GM21447 (cell line): Measurements from ENCODE around the gene TENM3.
"Not testable (repeated sequence)": the region's sequence is repeated elsewhere in the genome, so short reads cannot be mapped to it uniquely, and the experiment has no call there.

Source experiments
- ATAC-seq: cut with Tn5 transposase; IDR thresholded peaks from one replicate; pipeline ENCODE4 v1.9.1; 2021; ENCODE audit not compliant: unreplicated experiment

TENM3 gene

DNA sequence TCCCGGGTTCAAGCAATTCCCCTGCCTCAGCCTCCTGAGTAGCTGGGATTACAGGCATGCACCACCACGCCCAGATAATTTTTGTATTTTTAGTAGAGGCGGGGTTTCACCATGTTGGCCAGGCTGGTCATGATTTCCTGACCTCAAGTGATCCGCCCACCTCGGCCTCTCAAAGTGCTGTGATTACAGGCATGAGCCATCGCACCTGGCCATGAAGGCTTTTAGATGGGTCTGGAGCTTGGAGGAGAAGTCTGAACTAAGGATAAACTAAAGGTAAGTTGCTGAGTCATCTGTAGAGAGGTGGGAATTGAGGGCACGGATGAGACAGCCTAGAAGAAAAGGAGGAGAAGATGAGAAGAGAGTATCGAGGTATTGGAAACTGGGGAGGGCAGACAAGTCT is at the start of gene TENM3:
TENM3 (plus strand) TSS at position 199 of the 400 bp plus-strand sequence. CDS start 80,619 bp downstream, outside the sequence.
- not testable (repeated sequence) for ATAC-seq

GRCh38 chr4:182194091-182194824 is 48.9 kb upstream of the TENM3 start:
- ATAC-seq, result no peak

DNA sequence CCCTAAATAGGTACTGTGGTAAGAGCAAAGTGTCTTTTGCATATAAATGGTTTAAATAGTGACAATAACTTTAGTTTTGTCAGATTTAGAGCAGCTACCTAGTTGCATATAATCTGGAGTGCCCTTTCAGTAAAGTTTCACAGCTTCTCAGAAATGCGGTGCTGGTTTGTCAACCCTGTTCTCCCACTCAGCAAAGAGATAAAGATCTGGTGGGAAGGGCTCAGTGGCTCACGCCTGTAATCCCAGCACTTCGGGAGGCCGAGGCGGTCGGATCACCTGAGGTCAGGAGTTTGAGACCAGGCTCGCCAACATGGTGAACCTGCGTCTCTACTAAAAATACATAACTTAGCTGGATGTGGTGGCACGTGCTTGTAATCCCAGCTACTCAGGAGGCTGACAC is 45.6 kb upstream of the TENM3 start:
- no peak for ATAC-seq

DNA sequence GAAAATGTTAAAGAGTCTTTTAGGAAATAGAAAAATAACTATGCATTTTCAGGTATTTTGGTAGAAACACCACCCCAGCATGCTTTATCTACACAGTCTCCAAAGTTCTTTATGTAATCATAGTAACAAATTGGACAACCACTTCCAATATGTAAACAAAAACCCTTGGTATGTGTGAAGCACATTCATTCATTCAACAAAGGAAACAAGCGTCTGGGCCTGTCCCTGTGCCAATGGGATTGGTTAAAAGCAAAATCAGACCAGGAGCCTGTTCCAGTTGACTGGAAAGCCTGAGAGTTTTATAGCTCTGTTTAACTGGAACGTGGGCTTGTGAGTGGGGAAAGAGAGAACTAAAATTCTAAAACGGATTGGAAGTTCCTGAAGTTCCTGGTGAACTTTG is 41.3 kb upstream of the TENM3 start:
- ATAC-seq, result no peak

- no peak for ATAC-seq
Observed at GRCh38 chr4:182202650-182203049, 40.6 kb upstream of the TENM3 start.

- ATAC-seq, result no peak
Observed at GRCh38 chr4:182203872-182204411, 39.3 kb upstream of the TENM3 start.

DNA sequence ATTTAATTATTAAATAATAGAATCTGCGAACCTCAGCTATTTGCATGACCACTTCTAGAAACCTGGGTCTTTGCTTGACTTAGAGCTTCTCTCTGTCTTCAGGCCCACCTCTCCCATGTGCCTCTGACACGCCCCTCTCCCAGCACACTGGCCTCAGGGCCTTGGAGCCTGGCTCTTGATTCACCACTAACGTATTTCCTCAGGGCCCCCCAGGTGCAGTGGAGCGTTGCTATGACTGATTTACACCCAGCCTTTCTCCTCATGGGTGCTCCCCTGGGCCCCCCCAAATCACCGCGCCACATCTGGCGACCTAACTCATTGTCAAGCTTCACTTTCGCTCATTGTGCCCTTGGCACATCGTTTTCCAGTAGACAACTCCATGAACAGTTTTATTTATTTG is 37.9 kb upstream of the TENM3 start:
- no peak for ATAC-seq

GRCh38 chr4:182206266-182206665 is 36.9 kb upstream of the TENM3 start:
- no peak for ATAC-seq

DNA sequence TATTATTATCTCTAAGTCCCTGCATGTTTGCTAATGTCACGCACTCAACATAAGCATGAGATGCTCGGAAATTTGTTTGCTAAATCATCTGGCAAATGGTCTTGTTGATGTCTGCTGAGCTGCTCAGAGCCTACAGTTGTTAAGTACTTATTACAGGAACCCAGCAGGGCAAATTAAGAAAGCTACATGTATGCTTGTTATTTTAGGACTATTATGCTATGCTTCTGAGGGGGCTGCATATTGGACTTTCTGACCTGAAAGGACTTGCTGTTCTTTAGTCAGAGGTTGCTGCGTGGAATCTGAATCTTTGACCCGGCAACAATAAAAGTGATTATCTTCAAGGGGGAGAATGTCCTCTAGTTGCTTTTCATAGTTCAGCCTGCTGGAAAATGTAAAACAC is 36.3 kb upstream of the TENM3 start:
- no peak for ATAC-seq

DNA sequence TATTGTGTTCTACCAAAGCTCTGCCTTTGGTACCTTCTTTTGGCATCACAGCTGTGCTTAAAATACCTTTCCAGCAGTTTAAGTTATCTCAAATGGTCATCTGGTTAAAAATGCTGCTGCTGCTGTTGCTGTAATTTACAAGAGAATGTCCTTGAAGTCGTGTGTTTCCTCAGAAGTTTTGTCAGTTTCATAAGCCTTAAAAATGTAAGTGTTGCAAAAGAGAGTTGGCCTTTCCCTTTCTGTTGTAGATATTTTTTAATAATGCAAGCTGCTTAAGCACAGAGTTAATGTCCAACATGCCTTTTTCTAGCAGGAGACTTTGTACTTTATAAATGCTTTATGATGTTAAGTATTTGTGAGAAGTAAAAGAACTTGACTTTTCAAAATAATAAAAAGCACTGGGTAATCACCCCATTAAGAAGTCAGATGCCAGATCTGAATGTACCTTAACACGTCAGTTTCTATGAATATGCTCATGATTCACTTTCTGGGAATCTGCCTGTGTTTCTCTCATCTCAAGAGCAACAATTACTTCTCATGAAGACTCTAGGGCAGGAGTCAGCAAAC is 35.3 kb upstream of the TENM3 start:
- ATAC-seq, result no peak

DNA sequence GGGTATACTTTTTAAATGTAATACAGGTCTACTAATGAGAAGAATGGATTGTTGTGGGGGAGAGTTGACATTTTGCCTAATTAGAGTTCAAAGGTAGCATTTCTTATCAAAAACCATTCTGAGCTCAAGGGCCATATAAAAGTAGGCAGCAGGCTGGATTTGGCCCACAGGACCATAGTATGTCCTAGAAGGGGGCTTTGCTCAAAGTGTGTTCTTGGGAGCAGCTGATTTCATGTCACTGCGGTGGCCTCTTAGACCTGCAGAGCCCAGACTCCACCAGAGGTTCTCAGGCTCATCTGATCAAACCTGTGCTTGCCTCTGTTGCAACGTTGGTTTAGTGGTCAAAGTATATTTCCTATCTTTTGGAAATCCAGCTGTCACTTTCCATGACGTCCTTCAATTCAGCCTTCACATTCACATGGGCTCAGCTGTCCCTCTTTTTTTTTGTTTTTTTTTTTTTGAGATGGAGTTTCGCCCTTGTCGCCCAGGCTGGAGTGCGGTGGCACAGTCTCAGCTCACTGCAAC is 34.6 kb upstream of the TENM3 start:
- ATAC-seq, result no peak

GRCh38 chr4:182212211-182212761 is 30.9 kb upstream of the TENM3 start:
- no peak for ATAC-seq

GRCh38 chr4:182213004-182213403 is 30.2 kb upstream of the TENM3 start:
- ATAC-seq, result no peak

- no peak for ATAC-seq
Observed at GRCh38 chr4:182215148-182215547, 28.1 kb upstream of the TENM3 start.

- ATAC-seq, result no peak
Observed at GRCh38 chr4:182216005-182216404, 27.2 kb upstream of the TENM3 start.

DNA sequence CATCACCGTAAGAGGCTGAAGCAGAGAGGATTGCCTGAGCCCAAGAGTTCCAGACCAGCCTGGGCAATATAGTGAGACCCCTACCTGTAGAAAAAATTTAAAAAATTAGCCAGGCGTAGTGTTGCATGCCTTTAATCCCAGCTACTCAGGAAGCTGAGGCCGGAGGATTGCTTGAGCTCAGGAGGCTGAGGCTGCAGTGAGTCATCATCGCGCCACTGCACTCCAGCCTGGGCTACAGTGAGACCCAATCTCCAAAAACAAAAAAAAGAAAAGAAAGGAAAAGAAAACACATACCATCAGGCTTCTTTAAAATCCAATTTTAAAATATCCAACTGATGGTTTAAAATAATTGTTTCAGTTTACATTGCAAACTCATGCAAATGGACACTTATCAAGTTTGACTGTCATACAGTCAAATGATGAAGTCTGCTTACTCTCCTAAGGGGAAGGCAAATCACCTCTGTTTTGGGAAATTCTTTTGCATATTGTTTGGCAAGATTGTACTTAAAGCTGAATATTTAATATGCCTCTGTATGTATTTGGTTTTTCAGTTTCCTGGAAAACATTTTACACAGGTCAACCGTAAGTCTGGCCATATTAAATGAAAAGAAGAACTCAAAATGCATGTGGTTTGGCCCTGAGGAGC is 23.7 kb upstream of the TENM3 start:
- ATAC-seq, result no peak

- ATAC-seq, result no peak
Observed at GRCh38 chr4:182221987-182222386, 21.2 kb upstream of the TENM3 start.

GRCh38 chr4:182222766-182223165 is 20.4 kb upstream of the TENM3 start:
- ATAC-seq, result no peak

- ATAC-seq, result no peak
Observed at GRCh38 chr4:182223708-182224107, 19.5 kb upstream of the TENM3 start.

GRCh38 chr4:182224192-182224850 is 18.9 kb upstream of the TENM3 start:
- ATAC-seq, result no peak

- no peak for ATAC-seq
Observed at GRCh38 chr4:182225257-182225852, 17.8 kb upstream of the TENM3 start.
